HG02938 (cell line): ENCODE data around the gene OBSCN.
"Not testable (repeated sequence)": the region's sequence is repeated elsewhere in the genome, so short reads cannot be mapped to it uniquely, and the experiment has no call there.

Source experiments
- ATAC-seq: cut with Tn5 transposase; IDR thresholded peaks from one replicate; pipeline ENCODE4 v1.9.1; 2021; ENCODE audit warnings: mild to moderate bottlenecking, moderate library complexity; ENCODE audit not compliant: unreplicated experiment

The OBSCN gene

GRCh38 chr1:228171221-228171891, 36.5 kb upstream of the OBSCN start:
- no peak for ATAC-seq

- ATAC-seq: no peak
Observed at GRCh38 chr1:228172591-228173527, 35.0 kb upstream of the OBSCN start.

- not testable (repeated sequence) for ATAC-seq
Observed at GRCh38 chr1:228173528-228174481, 34.0 kb upstream of the OBSCN start.

- no peak for ATAC-seq
Observed at GRCh38 chr1:228174482-228175315, 33.1 kb upstream of the OBSCN start.

- ATAC-seq: no peak
Observed at GRCh38 chr1:228175316-228176023, 32.4 kb upstream of the OBSCN start.

GRCh38 chr1:228176024-228176395, 31.8 kb upstream of the OBSCN start:
- ATAC-seq: no peak

GRCh38 chr1:228176461-228177182, 31.2 kb upstream of the OBSCN start:
- ATAC-seq: no peak

GRCh38 chr1:228177183-228177475, 30.7 kb upstream of the OBSCN start:
- no peak for ATAC-seq

GRCh38 chr1:228177721-228178710, 29.8 kb upstream of the OBSCN start:
- ATAC-seq: no peak

- no peak for ATAC-seq
Observed at GRCh38 chr1:228178737-228179684, 28.8 kb upstream of the OBSCN start.

- ATAC-seq: no peak
Observed at GRCh38 chr1:228180271-228180958, 27.4 kb upstream of the OBSCN start.

GRCh38 chr1:228180959-228181644, 26.7 kb upstream of the OBSCN start:
- no peak for ATAC-seq

GRCh38 chr1:228181645-228182034, 26.2 kb upstream of the OBSCN start:
- no peak for ATAC-seq

- no peak for ATAC-seq
Observed at GRCh38 chr1:228182296-228183030, 25.4 kb upstream of the OBSCN start.

GRCh38 chr1:228184152-228184551, 23.7 kb upstream of the OBSCN start:
- no peak for ATAC-seq
